WTC11 (cell line): Measurements from ENCODE around the gene LARP7. TPM values are rescaled to one million over a fixed set of nuclear protein-coding genes. Genes with fewer than 3 reads are reported as not detected.
A peak's percentile ranks its signal among the peaks of the same experiment; 100 is the strongest.
"Not testable (repeated sequence)": the region's sequence is repeated elsewhere in the genome, so short reads cannot be mapped to it uniquely, and the experiment has no call there.

ENCODE experiments used
- ATAC-seq: fragments of 200-7000 bp; cut with Tn5 transposase; 2 replicates; pipeline ENCODE4 v1.10.0; 2021; ENCODE audit warnings: mild to moderate bottlenecking, moderate library complexity
- CTCF ChIA-PET: fragments of 300-600 bp; sonication (Branson Sonifier 250); formaldehyde crosslinking; loops from one replicate; lab custom pipeline; 2021; ENCODE audit warnings: antibody characterized with exemption; lab: Charles Lee
- POLR2A ChIA-PET: fragments of 350-600 bp; sonication (Branson Sonifier 250); formaldehyde crosslinking; loops from one replicate; lab custom pipeline; 2021; ENCODE audit warnings: antibody characterized with exemption; lab: Charles Lee
- DNase-seq: peaks from one replicate; pipeline ENCODE4 v3.0.0; 2021; ENCODE audit warnings: low spot score
- H3K27ac Mint-ChIP-seq: 2 replicates; pipeline ENCODE4 v1.8.0; 2021; ENCODE audit warnings: mixed read lengths
- H3K27me3 Mint-ChIP-seq: 2 replicates; pipeline ENCODE4 v1.8.0; 2021; ENCODE audit warnings: low read depth, mild to moderate bottlenecking, moderate library complexity, mixed read lengths
- H3K36me3 Mint-ChIP-seq: 2 replicates; pipeline ENCODE4 v1.8.0; 2021; ENCODE audit warnings: mixed read lengths
- H3K4me1 Mint-ChIP-seq: 2 replicates; pipeline ENCODE4 v1.8.0; 2022; ENCODE audit warnings: mixed read lengths
- H3K4me3 Mint-ChIP-seq: 2 replicates; pipeline ENCODE4 v1.8.0; 2021; ENCODE audit warnings: mild to moderate bottlenecking, moderate library complexity, mixed read lengths
- H3K9me3 Mint-ChIP-seq: 2 replicates; pipeline ENCODE4 v1.8.0; 2021; ENCODE audit warnings: mixed read lengths
- ATF2 ChIP-seq: sonication (generic); formaldehyde crosslinking; IDR thresholded peaks from 2 replicates; pipeline ENCODE4 v1.8.1; 2022; ENCODE audit warnings: low read depth, missing genetic modification reagents, borderline replicate concordance
- CTCF ChIP-seq: fragments of 200-600 bp; IDR thresholded peaks from 2 replicates; pipeline ENCODE4 v1.8.0; 2022; ENCODE audit warnings: antibody characterized with exemption
- ETV6 ChIP-seq: sonication (generic); formaldehyde crosslinking; IDR thresholded peaks from 2 replicates; pipeline ENCODE4 v1.8.1; 2022; ENCODE audit warnings: mild to moderate bottlenecking, missing genetic modification reagents
- HMGA2 ChIP-seq: fragments of 250-450 bp; sonication (Bioruptor Pico); IDR thresholded peaks from 2 replicates; pipeline ENCODE4 v1.4.0; 2021; ENCODE audit warnings: mild to moderate bottlenecking, moderate library complexity
- HMGXB4 ChIP-seq: sonication (generic); formaldehyde crosslinking; IDR thresholded peaks from 2 replicates; pipeline ENCODE4 v1.8.1; 2023; ENCODE audit warnings: mild to moderate bottlenecking, moderate library complexity, missing genetic modification reagents
- IRF1 ChIP-seq: sonication (generic); formaldehyde crosslinking; IDR thresholded peaks from 2 replicates; pipeline ENCODE4 v1.8.0; 2023; ENCODE audit warnings: missing genetic modification reagents
- JAZF1 ChIP-seq: fragments of 250-450 bp; sonication (Bioruptor Pico); IDR thresholded peaks from 2 replicates; pipeline ENCODE4 v1.9.0; 2021; ENCODE audit warnings: moderate library complexity, mild to moderate bottlenecking, inconsistent platforms
- KAT7 ChIP-seq: sonication (generic); formaldehyde crosslinking; IDR thresholded peaks from 2 replicates; pipeline ENCODE4 v1.8.1; 2023; ENCODE audit warnings: missing genetic modification reagents, mild to moderate bottlenecking, borderline replicate concordance
- NFATC4 ChIP-seq: fragments of 250-450 bp; sonication (Bioruptor Pico); IDR thresholded peaks from 2 replicates; pipeline ENCODE4 v1.9.0; 2021; ENCODE audit warnings: mild to moderate bottlenecking
- NR1H2 ChIP-seq: sonication (generic); formaldehyde crosslinking; IDR thresholded peaks from 2 replicates; pipeline ENCODE4 v1.9.0; 2021; ENCODE audit warnings: mild to moderate bottlenecking, moderate library complexity, missing genetic modification reagents
- ZMAT4 ChIP-seq: fragments of 250-450 bp; sonication (Bioruptor Pico); IDR thresholded peaks from 2 replicates; pipeline ENCODE4 v1.9.0; 2021; ENCODE audit warnings: mild to moderate bottlenecking
- ZNF219 ChIP-seq: sonication (generic); formaldehyde crosslinking; IDR thresholded peaks from 2 replicates; pipeline ENCODE4 v1.8.0; 2023; ENCODE audit warnings: missing genetic modification reagents, mild to moderate bottlenecking, borderline replicate concordance
- ZNF263 ChIP-seq: sonication (generic); formaldehyde crosslinking; IDR thresholded peaks from 2 replicates; pipeline ENCODE4 v1.8.1; 2022; ENCODE audit warnings: low read depth, mild to moderate bottlenecking, moderate library complexity, missing genetic modification reagents
- ZNF317 ChIP-seq: sonication (generic); formaldehyde crosslinking; IDR thresholded peaks from 2 replicates; pipeline ENCODE4 v1.8.1; 2023; ENCODE audit warnings: low read depth, mild to moderate bottlenecking, moderate library complexity, missing genetic modification reagents, borderline replicate concordance
- total RNA-seq: library from RNA; stranded (reverse); gene quantifications from 3 replicates; pipeline ENCODE4 v1.2.3, GENCODE V29; 2021

The LARP7 gene
- total RNA-seq, 1 experiment from 2014 or later: 46.2 TPM

- TF ChIP-seq KAT7 (no peak), ZNF317 (CRISPR knock-in tag) (no peak), HMGA2 (no peak), HMGXB4 (no peak), ZNF263 (CRISPR knock-in tag) (no peak)
Measured at GRCh38 chr4:112592717-112593116, 44.2 kb upstream of the LARP7 start (continued).

- H3K9me3 Mint-ChIP-seq: peaks cover 9% of the 10 kb centered on the region
- H3K36me3 Mint-ChIP-seq: peaks cover 29% of the 10 kb centered on the region
Measured at GRCh38 chr4:112593438-112594133, 43.4 kb upstream of the LARP7 start.

GRCh38 chr4:112594993-112595392 is 42.0 kb upstream of the LARP7 start:
- Mint-ChIP-seq H3K4me3 (no peak overlapping the region), H3K4me1 (peaks cover 4% of the 10 kb centered on the region), H3K9me3 (peaks cover 9% of the 10 kb centered on the region), H3K27ac (peak overlapping the region; percentile 21; the same call in 1 of the 2 replicates), H3K36me3 (peaks cover 31% of the 10 kb centered on the region), H3K27me3 (no peaks in the 10 kb centered on the region)
- CTCF ChIA-PET: no interaction called here
- no peak for ATAC-seq
- no peak for DNase-seq
- POLR2A ChIA-PET: no interaction called here
- no peak for TF ChIP-seq JAZF1
- TF ChIP-seq ETV6 (CRISPR knock-in tag): no peak
- no peak for TF ChIP-seq IRF1 (CRISPR knock-in tag)
- no peak for TF ChIP-seq NFATC4 (CRISPR knock-in tag)
- TF ChIP-seq ZMAT4: no peak

More at GRCh38 chr4:112593438-112594133, 43.4 kb upstream of the LARP7 start:
- POLR2A ChIA-PET: no interaction called here
- CTCF ChIA-PET: no interaction called here
- H3K4me3 Mint-ChIP-seq: no peak overlapping the region
- ATAC-seq: no peak
- H3K27me3 Mint-ChIP-seq: no peaks in the 10 kb centered on the region
- peaks cover 4% of the 10 kb centered on the region for H3K4me1 Mint-ChIP-seq
- TF ChIP-seq ZNF219 (CRISPR knock-in tag) (no peak), JAZF1 (no peak), NR1H2 (no peak)
- DNase-seq: no peak
- H3K27ac Mint-ChIP-seq: no peak overlapping the region

- POLR2A ChIA-PET: no interaction called here
- no peaks in the 10 kb centered on the region for H3K9me3 Mint-ChIP-seq
- TF ChIP-seq CTCF (peak; percentile 43; the same call in 1 of the 2 replicates), ATF2 (CRISPR knock-in tag) (no peak)
- TF ChIP-seq, all 79 proteins: peak for 1
- Mint-ChIP-seq H3K27ac (no peak overlapping the region), H3K27me3 (no peaks in the 10 kb centered on the region), H3K4me3 (no peak overlapping the region), H3K4me1 (no peaks in the 10 kb centered on the region), H3K36me3 (peaks cover 32% of the 10 kb centered on the region)
- ATAC-seq: peak; percentile 82
- peak; percentile 21 for DNase-seq
- CTCF ChIA-PET: interaction anchor here (0.6 to 1.5 kb wide), 22 partner anchors 9 to 614 kb away, joined by 3 to 9 read pairs (median 4); no protein-coding TSS in a partner anchor
Measured at GRCh38 chr4:112604589-112604988, 32.4 kb upstream of the LARP7 start.

GRCh38 chr4:112612814-112613213 is 24.1 kb upstream of the LARP7 start:
- POLR2A ChIA-PET, ATAC-seq, DNase-seq, H3K4me1 Mint-ChIP-seq, H3K27me3 Mint-ChIP-seq, H3K9me3 Mint-ChIP-seq, H3K4me3 Mint-ChIP-seq, H3K27ac Mint-ChIP-seq: not testable (repeated sequence)
- peaks cover 31% of the 10 kb centered on the region for H3K36me3 Mint-ChIP-seq
- CTCF ChIA-PET: interaction anchor here (1.5 kb wide), 1 partner anchor 8 kb away, joined by 8 read pairs; no protein-coding TSS in a partner anchor
